Neural cell (in vitro differentiated cells): ENCODE results near the gene SLC29A3. TPM values are rescaled to one million over a fixed set of nuclear protein-coding genes. Genes with fewer than 3 reads are reported as not detected.

Experiments
- H2AFZ ChIP-seq: fragments of 200-600, 300-800 bp; sonication (generic), shearing (Covaris generic); 2 replicates; pipeline ENCODE4 v1.6.0; 2014; ENCODE audit warnings: low read depth, mild to moderate bottlenecking, antibody characterized with exemption, low read length, moderate library complexity
- H3F3A ChIP-seq: fragments of 200-600 bp; shearing (Covaris generic); 2 replicates; pipeline ENCODE4 v1.6.1; 2016; ENCODE audit warnings: mild to moderate bottlenecking, moderate library complexity, mixed read lengths, antibody characterized with exemption, low read length; ENCODE audit not compliant: insufficient read depth, poor library complexity, severe bottlenecking
- H3K27ac ChIP-seq: fragments of 200-600, 300-800 bp; sonication (generic), shearing (Covaris generic); 2 replicates; pipeline ENCODE4 v1.5.1; 2014; ENCODE audit warnings: mild to moderate bottlenecking, low read length, moderate library complexity
- H3K27me3 ChIP-seq: fragments of 300-800, 200-600 bp; sonication (generic), shearing (Covaris generic); 2 replicates; pipeline ENCODE4 v1.6.0; 2014; ENCODE audit warnings: mild to moderate bottlenecking, low read depth, low read length, moderate library complexity; ENCODE audit not compliant: insufficient read depth
- H3K36me3 ChIP-seq: fragments of 300-800, 200-600 bp; sonication (generic), shearing (Covaris generic); 2 replicates; pipeline ENCODE4 v1.5.1; 2014; ENCODE audit warnings: mild to moderate bottlenecking, antibody characterized with exemption, low read length, moderate library complexity; ENCODE audit not compliant: insufficient read depth
- H3K4me2 ChIP-seq: fragments of 300-800, 200-600 bp; sonication (generic), shearing (Covaris generic); 2 replicates; pipeline ENCODE4 v1.6.0; 2014; ENCODE audit warnings: mild to moderate bottlenecking, low read length
- H3K4me3 ChIP-seq: fragments of 300-800, 200-600 bp; sonication (generic), shearing (Covaris generic); 2 replicates; pipeline ENCODE4 v1.5.1; 2014; ENCODE audit warnings: mild to moderate bottlenecking, low read length, moderate library complexity
- H3K79me2 ChIP-seq: fragments of 200-600 bp; shearing (Covaris generic); replicated peaks from 2 replicates; pipeline ENCODE4 v1.6.0; 2014; ENCODE audit warnings: mild to moderate bottlenecking, low read length, moderate library complexity; ENCODE audit not compliant: insufficient read depth
- H3K9ac ChIP-seq: fragments of 300-800, 200-600 bp; sonication (generic), shearing (Covaris generic); 2 replicates; pipeline ENCODE4 v1.6.1; 2016; ENCODE audit warnings: mild to moderate bottlenecking, low read length, mixed read lengths
- H3K9me2 ChIP-seq: fragments of 200-600 bp; shearing (Covaris generic); 2 replicates; pipeline ENCODE4 v1.6.1; 2016; ENCODE audit warnings: mild to moderate bottlenecking, low read length, mixed read lengths; ENCODE audit not compliant: insufficient read depth
- H3K9me3 ChIP-seq: fragments of 200-600, 300-800 bp; sonication (generic), shearing (Covaris generic); 2 replicates; pipeline ENCODE4 v1.6.1; 2016; ENCODE audit warnings: mild to moderate bottlenecking, mixed run types, low read length, moderate library complexity, mixed read lengths
- H4K20me1 ChIP-seq: fragments of 200-600 bp; shearing (Covaris generic); 2 replicates; pipeline ENCODE4 v1.6.1; 2016; ENCODE audit warnings: mild to moderate bottlenecking, mixed run types; ENCODE audit not compliant: insufficient read depth
- CTCF ChIP-seq: fragments of 450-650 bp; IDR thresholded peaks from 2 replicates; pipeline ENCODE4 v1.5.1; 2014; ENCODE audit warnings: antibody characterized with exemption, mild to moderate bottlenecking, moderate library complexity; ENCODE audit not compliant: poor library complexity, severe bottlenecking
- EP300 ChIP-seq: fragments of 450-650 bp; conservative IDR thresholded peaks from 2 replicates; pipeline ENCODE4 v1.6.1; 2014; ENCODE audit warnings: antibody characterized with exemption, mild to moderate bottlenecking, moderate library complexity; ENCODE audit not compliant: poor library complexity, severe bottlenecking
- EZH2 ChIP-seq: fragments of 200-600, 300-800 bp; shearing (Covaris generic), sonication (generic); IDR thresholded peaks from 2 replicates; pipeline ENCODE4 v1.6.1; 2014; ENCODE audit warnings: antibody characterized with exemption, low read length, borderline replicate concordance, mild to moderate bottlenecking; ENCODE audit not compliant: insufficient read depth, poor library complexity, severe bottlenecking
- MXI1 ChIP-seq: fragments of 450-650 bp; conservative IDR thresholded peaks from 2 replicates; pipeline ENCODE4 v1.6.1; 2014; ENCODE audit warnings: antibody characterized with exemption, mild to moderate bottlenecking; ENCODE audit not compliant: poor library complexity, severe bottlenecking
- POLR2AphosphoS5 ChIP-seq: IDR thresholded peaks from 2 replicates; pipeline ENCODE4 v1.6.1; 2012
- RAD21 ChIP-seq: fragments of 450-650 bp; conservative IDR thresholded peaks from 2 replicates; pipeline ENCODE4 v1.6.1; 2014; ENCODE audit warnings: antibody characterized with exemption, mild to moderate bottlenecking, moderate library complexity
- REST ChIP-seq: IDR thresholded peaks from 2 replicates; pipeline ENCODE4 v1.6.1; 2012; ENCODE audit warnings: borderline replicate concordance
- SMC3 ChIP-seq: fragments of 450-650 bp; conservative IDR thresholded peaks from 2 replicates; pipeline ENCODE4 v1.6.1; 2014; ENCODE audit warnings: antibody characterized with exemption, mild to moderate bottlenecking, moderate library complexity; ENCODE audit not compliant: poor library complexity
- TAF1 ChIP-seq: IDR thresholded peaks from 2 replicates; pipeline ENCODE4 v1.6.1; 2012; ENCODE audit warnings: low read depth
- polyA plus RNA-seq: library from polyadenylated mRNA; depleted of rRNA; stranded (reverse); fragments of >200 nt; gene quantifications from 2 replicates; pipeline ENCODE4 v1.2.3, GENCODE V29; 2014

SLC29A3 gene
- polyA plus RNA-seq, 1 donor from 2014 or later = 2.3 TPM

GRCh38 chr10:71360735-71361134 is 41.7 kb downstream of the SLC29A3 start:
- H3K27ac ChIP-seq = no peak overlapping the region

GRCh38 chr10:71361581-71361980 is 42.5 kb downstream of the SLC29A3 start:
- H3K9ac ChIP-seq = no peak overlapping the region
- no peak overlapping the region for H3K4me2 ChIP-seq
- no peaks in the 10 kb centered on the region for H3K36me3 ChIP-seq
- H3F3A ChIP-seq = no peaks in the 10 kb centered on the region
- H3K27ac ChIP-seq = no peak overlapping the region
- no peaks in the 10 kb centered on the region for H3K27me3 ChIP-seq
- H2AFZ ChIP-seq = no peak overlapping the region
- TF ChIP-seq RAD21 (no peak), MXI1 (no peak)
- no peaks in the 10 kb centered on the region for H4K20me1 ChIP-seq
- no peak overlapping the region for H3K4me3 ChIP-seq
- H3K79me2 ChIP-seq = no peaks in the 10 kb centered on the region
- H3K9me2 ChIP-seq = no peaks in the 10 kb centered on the region
- no peaks in the 10 kb centered on the region for H3K9me3 ChIP-seq

More at GRCh38 chr10:71360735-71361134, 41.7 kb downstream of the SLC29A3 start:
- Histone ChIP-seq H3K27me3 (no peaks in the 10 kb centered on the region), H3K4me3 (no peak overlapping the region), H3K79me2 (no peaks in the 10 kb centered on the region), H3K36me3 (no peaks in the 10 kb centered on the region), H3K9me2 (no peaks in the 10 kb centered on the region), H3K9ac (no peak overlapping the region), H3K9me3 (no peaks in the 10 kb centered on the region), H2AFZ (no peak overlapping the region), H3F3A (no peaks in the 10 kb centered on the region), H4K20me1 (no peaks in the 10 kb centered on the region), H3K4me2 (no peak overlapping the region)
- TF ChIP-seq EP300 = no peak

- Histone ChIP-seq H3K9me3 (no peaks in the 10 kb centered on the region), H3K79me2 (no peaks in the 10 kb centered on the region), H4K20me1 (no peaks in the 10 kb centered on the region), H3K36me3 (no peaks in the 10 kb centered on the region), H3K9ac (no peak overlapping the region), H3K4me2 (no peak overlapping the region), H3F3A (no peaks in the 10 kb centered on the region), H2AFZ (no peak overlapping the region), H3K27ac (no peak overlapping the region), H3K27me3 (no peaks in the 10 kb centered on the region), H3K9me2 (no peaks in the 10 kb centered on the region), H3K4me3 (no peak overlapping the region)
- TF ChIP-seq MXI1 (no peak), SMC3 (no peak)
Observed at GRCh38 chr10:71362141-71362540, 43.1 kb downstream of the SLC29A3 start.

GRCh38 chr10:71363936-71364335 is 44.9 kb downstream of the SLC29A3 start:
- H3K9me2 ChIP-seq = no peaks in the 10 kb centered on the region
- H3K4me2 ChIP-seq = no peak overlapping the region
- no peaks in the 10 kb centered on the region for H3K36me3 ChIP-seq
- no peak overlapping the region for H3K4me3 ChIP-seq
- H4K20me1 ChIP-seq = no peaks in the 10 kb centered on the region
- TF ChIP-seq POLR2AphosphoS5 (no peak), MXI1 (no peak), SMC3 (no peak), TAF1 (no peak), RAD21 (no peak), REST (no peak), EP300 (no peak), CTCF (no peak), EZH2 (no peak)
- H3K79me2 ChIP-seq = no peaks in the 10 kb centered on the region
- H3K9ac ChIP-seq = no peak overlapping the region
- H3K9me3 ChIP-seq = no peaks in the 10 kb centered on the region
- no peaks in the 10 kb centered on the region for H3F3A ChIP-seq
- H3K27ac ChIP-seq = no peak overlapping the region
- no peak overlapping the region for H2AFZ ChIP-seq
- no peaks in the 10 kb centered on the region for H3K27me3 ChIP-seq
